K562 (cell line): ENCODE measurements around the gene SLC38A1. TPM values are rescaled to one million over a fixed set of nuclear protein-coding genes. Genes with fewer than 3 reads are reported as not detected.

Experiments
- CBX5 ChIP-seq: IDR thresholded peaks from 2 replicates; pipeline ENCODE4 v1.6.1; 2014; ENCODE audit warnings: low read depth, borderline replicate concordance
- CBX8 ChIP-seq: fragments of 200-600 bp; sonication (generic); IDR thresholded peaks from 2 replicates; pipeline ENCODE4 v1.6.1; 2012; ENCODE audit warnings: borderline replicate concordance, mixed run types, low read depth, mild to moderate bottlenecking, moderate library complexity, mixed read lengths, low read length, control low read depth, inconsistent platforms; ENCODE audit not compliant: poor library complexity, severe bottlenecking; ENCODE audit errors: extremely low read depth
- EP300 ChIP-seq: IDR thresholded peaks from 2 replicates; pipeline ENCODE4 v1.6.1; 2012; ENCODE audit warnings: low read length, improper control_type of control experiment
- FOXP4 ChIP-seq: sonication (generic); formaldehyde crosslinking; IDR thresholded peaks from 2 replicates; pipeline ENCODE4 v1.8.0; 2022; ENCODE audit warnings: mild to moderate bottlenecking, missing genetic modification reagents, borderline replicate concordance
- MAX ChIP-seq: sonication (generic); formaldehyde crosslinking; IDR thresholded peaks from 2 replicates; pipeline ENCODE4 v1.9.0; 2022; ENCODE audit warnings: mild to moderate bottlenecking, missing genetic modification reagents
- MECOM ChIP-seq: fragments of 250-450 bp; sonication (Bioruptor Pico); IDR thresholded peaks from 2 replicates; pipeline ENCODE4 v1.8.0; 2022; ENCODE audit warnings: inconsistent platforms
- NCOA2 ChIP-seq, 2 experiments: fragments of 450-650 bp; IDR thresholded peaks; 2 replicates each; pipeline ENCODE4 v1.6.1; 2018; ENCODE audit warnings: mild to moderate bottlenecking in 2 of 2, moderate library complexity in 1 of 2; ENCODE audit not compliant: partially characterized antibody in 2 of 2
- RFX5 ChIP-seq: IDR thresholded peaks from 2 replicates; pipeline ENCODE4 v1.6.1; 2011; ENCODE audit warnings: low read depth, mild to moderate bottlenecking, improper control_type of control experiment, low read length
- SIN3A ChIP-seq, 2 experiments: fragments of 150-350 bp in 1 of 2; IDR thresholded peaks; 2 replicates each; pipeline ENCODE4 v1.6.1; 2011 to 2016; ENCODE audit warnings: borderline replicate concordance in 2 of 2, low read depth in 2 of 2, low read length in 2 of 2, mild to moderate bottlenecking in 2 of 2, moderate library complexity in 2 of 2; ENCODE audit not compliant: control insufficient read depth in 1 of 2
- TAF15 ChIP-seq: fragments of 200-400 bp; formaldehyde crosslinking; IDR thresholded peaks from 2 replicates; pipeline ENCODE4 v1.6.1; 2017; ENCODE audit warnings: mild to moderate bottlenecking, low read depth, low read length, moderate library complexity
- U2AF1 ChIP-seq: fragments of 200-400 bp; formaldehyde crosslinking; optimal IDR thresholded peaks from 2 replicates; pipeline ENCODE3; 2017; ENCODE audit warnings: mild to moderate bottlenecking, low read depth, low read length, moderate library complexity
- XRCC5 ChIP-seq: fragments of 200-400 bp; formaldehyde crosslinking; IDR thresholded peaks from 2 replicates; pipeline ENCODE4 v1.6.1; 2017; ENCODE audit warnings: low read depth, mild to moderate bottlenecking, low read length
- ZNF212 ChIP-seq: fragments of 450-650 bp; formaldehyde crosslinking; IDR thresholded peaks from 2 replicates; pipeline ENCODE4 v1.4.0; 2020; ENCODE audit warnings: mild to moderate bottlenecking
- ZNF280A ChIP-seq: fragments of 450-650 bp; IDR thresholded peaks from 2 replicates; pipeline ENCODE4 v1.6.1; 2018; ENCODE audit warnings: mild to moderate bottlenecking, low read depth; ENCODE audit not compliant: partially characterized antibody
- ZNF311 ChIP-seq: fragments of 250-450 bp; sonication (Bioruptor Pico); IDR thresholded peaks from 2 replicates; pipeline ENCODE4 v1.4.0; 2020; ENCODE audit warnings: mild to moderate bottlenecking, moderate library complexity
- polyA plus RNA-seq, 8 experiments: library from polyadenylated mRNA; depleted of rRNA in 4 of 8; stranded (reverse) in 5 of 8; unstranded in 3 of 8; fragments of >200 nt; fragmentation: Nextera tagmentation in 2 of 8; fragmentation: Illumina TruSeq in 1 of 8; extraction: Ambion mirVana in 2 of 8; extraction: Trizol in 1 of 8; gene quantifications; 2 replicates each; pipeline versions ENCODE4 v1.2.1 to v1.2.3, GENCODE V29; 2011 to 2014; ENCODE audit warnings: inconsistent platforms in 1 of 8, missing spikeins in 1 of 8
- total RNA-seq, 7 experiments: library from RNA; depleted of rRNA in 6 of 7; stranded (reverse); fragments of >200 nt in 6 of 7; fragmentation: Illumina TruSeq in 2 of 7; extraction: Trizol in 2 of 7; gene quantifications; 2 replicates each; pipeline versions ENCODE4 v1.2.1 to v1.2.3, GENCODE V29; 2011 to 2021; ENCODE audit warnings: low replicate concordance in 1 of 7
- TF ChIP-seq, protein P1 (sequence below): sonication (generic); formaldehyde crosslinking; IDR thresholded peaks from 2 replicates; pipeline ENCODE4 v1.8.0; 2023; ENCODE audit warnings: mild to moderate bottlenecking, missing genetic modification reagents
- TF ChIP-seq, protein P2 (sequence below): fragments of 450-650 bp; conservative IDR thresholded peaks from 2 replicates; pipeline ENCODE4 v1.6.1; 2016; ENCODE audit warnings: missing genetic modification characterization, low read depth, mild to moderate bottlenecking, control low read depth, missing compliant biosample characterization

Gene SLC38A1
- total and polyA plus RNA-seq, 9 of the 15 experiments (the other 6 are each of a cell fraction or from before 2014, with no cell fraction given) = 51.9 to 112 (median 75.0) TPM

DNA sequence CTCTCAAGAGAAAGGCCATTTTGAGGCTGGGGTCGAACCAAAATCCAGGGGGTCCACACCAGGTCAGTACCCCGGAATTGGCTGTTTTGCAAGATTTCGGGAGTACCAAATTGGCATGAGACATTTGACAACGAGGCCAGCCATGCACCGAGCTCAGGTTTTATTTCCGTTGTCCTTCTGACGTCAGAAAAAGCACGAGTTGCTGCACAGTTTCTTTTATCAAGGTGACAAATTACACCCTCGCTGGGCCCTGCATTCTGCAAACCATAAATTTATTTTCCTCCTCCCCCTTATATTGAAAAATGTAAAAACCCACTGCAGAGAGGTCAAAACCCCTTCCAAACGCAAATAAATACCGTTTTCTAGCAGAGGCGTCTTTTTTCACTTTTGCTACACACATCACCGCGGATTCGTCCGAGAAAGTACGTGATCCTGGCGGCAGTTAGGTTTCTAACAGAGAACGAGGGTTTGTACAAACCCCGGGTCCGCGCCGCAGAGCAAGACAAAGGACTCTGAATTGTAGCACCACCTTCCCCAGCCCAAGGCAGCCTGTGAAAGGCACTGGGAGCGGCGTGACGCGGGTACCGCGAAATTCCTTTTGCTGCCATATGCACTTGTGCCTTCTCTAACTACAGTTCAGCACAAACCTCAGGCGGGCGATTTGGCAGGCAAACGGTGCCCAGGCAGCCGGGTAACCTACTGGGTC is 1.8 kb downstream of the SLC38A1 start (continued):
- TF ChIP-seq, protein P1, sequence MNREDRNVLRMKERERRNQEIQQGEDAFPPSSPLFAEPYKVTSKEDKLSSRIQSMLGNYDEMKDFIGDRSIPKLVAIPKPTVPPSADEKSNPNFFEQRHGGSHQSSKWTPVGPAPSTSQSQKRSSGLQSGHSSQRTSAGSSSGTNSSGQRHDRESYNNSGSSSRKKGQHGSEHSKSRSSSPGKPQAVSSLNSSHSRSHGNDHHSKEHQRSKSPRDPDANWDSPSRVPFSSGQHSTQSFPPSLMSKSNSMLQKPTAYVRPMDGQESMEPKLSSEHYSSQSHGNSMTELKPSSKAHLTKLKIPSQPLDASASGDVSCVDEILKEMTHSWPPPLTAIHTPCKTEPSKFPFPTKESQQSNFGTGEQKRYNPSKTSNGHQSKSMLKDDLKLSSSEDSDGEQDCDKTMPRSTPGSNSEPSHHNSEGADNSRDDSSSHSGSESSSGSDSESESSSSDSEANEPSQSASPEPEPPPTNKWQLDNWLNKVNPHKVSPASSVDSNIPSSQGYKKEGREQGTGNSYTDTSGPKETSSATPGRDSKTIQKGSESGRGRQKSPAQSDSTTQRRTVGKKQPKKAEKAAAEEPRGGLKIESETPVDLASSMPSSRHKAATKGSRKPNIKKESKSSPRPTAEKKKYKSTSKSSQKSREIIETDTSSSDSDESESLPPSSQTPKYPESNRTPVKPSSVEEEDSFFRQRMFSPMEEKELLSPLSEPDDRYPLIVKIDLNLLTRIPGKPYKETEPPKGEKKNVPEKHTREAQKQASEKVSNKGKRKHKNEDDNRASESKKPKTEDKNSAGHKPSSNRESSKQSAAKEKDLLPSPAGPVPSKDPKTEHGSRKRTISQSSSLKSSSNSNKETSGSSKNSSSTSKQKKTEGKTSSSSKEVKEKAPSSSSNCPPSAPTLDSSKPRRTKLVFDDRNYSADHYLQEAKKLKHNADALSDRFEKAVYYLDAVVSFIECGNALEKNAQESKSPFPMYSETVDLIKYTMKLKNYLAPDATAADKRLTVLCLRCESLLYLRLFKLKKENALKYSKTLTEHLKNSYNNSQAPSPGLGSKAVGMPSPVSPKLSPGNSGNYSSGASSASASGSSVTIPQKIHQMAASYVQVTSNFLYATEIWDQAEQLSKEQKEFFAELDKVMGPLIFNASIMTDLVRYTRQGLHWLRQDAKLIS (CRISPR knock-in tag) = no peak
- TF ChIP-seq NCOA2 (IDR thresholded peaks at IDR 0.05; ENCODE audit: partially characterized antibody in 2 of 2) = no peak
- TF ChIP-seq ZNF212 (CRISPR knock-in tag) = no peak
- peak; percentile 8; the same call in 1 of the 2 replicates for TF ChIP-seq MECOM (CRISPR knock-in tag)
- no peak for TF ChIP-seq MAX
- TF ChIP-seq CBX8 = no peak
- no peak; the same call in 1 of the 2 replicates for TF ChIP-seq ZNF311 (CRISPR knock-in tag)
- TF ChIP-seq RFX5 = no peak
- no peak for TF ChIP-seq ZNF280A
- TF ChIP-seq U2AF1 = no peak
- 0 out of 2 replicates have a peak, but pooled peaks have one; percentile 3 for TF ChIP-seq EP300
- TF ChIP-seq CBX5 = no peak
- TF ChIP-seq TAF15 = no peak
- TF ChIP-seq XRCC5 = no peak
- TF ChIP-seq, protein P2, sequence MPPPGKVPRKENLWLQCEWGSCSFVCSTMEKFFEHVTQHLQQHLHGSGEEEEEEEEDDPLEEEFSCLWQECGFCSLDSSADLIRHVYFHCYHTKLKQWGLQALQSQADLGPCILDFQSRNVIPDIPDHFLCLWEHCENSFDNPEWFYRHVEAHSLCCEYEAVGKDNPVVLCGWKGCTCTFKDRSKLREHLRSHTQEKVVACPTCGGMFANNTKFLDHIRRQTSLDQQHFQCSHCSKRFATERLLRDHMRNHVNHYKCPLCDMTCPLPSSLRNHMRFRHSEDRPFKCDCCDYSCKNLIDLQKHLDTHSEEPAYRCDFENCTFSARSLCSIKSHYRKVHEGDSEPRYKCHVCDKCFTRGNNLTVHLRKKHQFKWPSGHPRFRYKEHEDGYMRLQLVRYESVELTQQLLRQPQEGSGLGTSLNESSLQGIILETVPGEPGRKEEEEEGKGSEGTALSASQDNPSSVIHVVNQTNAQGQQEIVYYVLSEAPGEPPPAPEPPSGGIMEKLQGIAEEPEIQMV (tag) = no peak
- TF ChIP-seq FOXP4 (CRISPR knock-in tag) = no peak
- TF ChIP-seq SIN3A (IDR thresholded peaks at IDR 0.05; ENCODE audit: borderline replicate concordance in 2 of 2, control insufficient read depth in 1 of 2, low read depth in 2 of 2, low read length in 2 of 2) = peak; percentile 7 to 15; a peak in 1 of 4 replicates
